Activated naive CD4-positive, alpha-beta T cell treated with anti-CD3 and anti-CD28 coated beads, Interleukin-2, amount 50 U/mL, for 72 hours (primary cell): ENCODE results near the gene NATD1. TPM values are rescaled to one million over a fixed set of nuclear protein-coding genes. Genes with fewer than 3 reads are reported as not detected.
"Not testable (repeated sequence)": the region's sequence is repeated elsewhere in the genome, so short reads cannot be mapped to it uniquely, and the experiment has no call there.

ENCODE experiments used
- ATAC-seq, 2 donors: fragments of 150-1000 bp; cut with Tn5 transposase; 2 replicates each; pipeline ENCODE4 v1.10.0; 2021; ENCODE audit warnings: mild to moderate bottlenecking in 2 of 2, moderate library complexity in 2 of 2
- DNase-seq, 2 donors: peaks; one replicate each; pipeline ENCODE4 v3.0.0; 2021 to 2022; ENCODE audit warnings: low spot score in 2 of 2
- H3K27ac Mint-ChIP-seq, 2 donors: one replicate each; pipeline ENCODE4 v1.8.0; 2022; ENCODE audit warnings: mild to moderate bottlenecking in 2 of 2, mixed read lengths in 2 of 2
- H3K36me3 Mint-ChIP-seq, 2 donors: one replicate each; pipeline ENCODE4 v1.8.0; 2022; ENCODE audit warnings: mixed read lengths in 2 of 2
- H3K9me3 Mint-ChIP-seq, 2 donors: one replicate each; pipeline ENCODE4 v1.8.0; 2022; ENCODE audit warnings: mixed read lengths in 2 of 2
- total RNA-seq, 2 donors: library from RNA; stranded (reverse); gene quantifications; one replicate each; pipeline ENCODE4 v1.2.3, GENCODE V29; 2022

The NATD1 gene
- total RNA-seq, 2 donors from 2014 or later = 2.6 to 2.9 TPM

DNA sequence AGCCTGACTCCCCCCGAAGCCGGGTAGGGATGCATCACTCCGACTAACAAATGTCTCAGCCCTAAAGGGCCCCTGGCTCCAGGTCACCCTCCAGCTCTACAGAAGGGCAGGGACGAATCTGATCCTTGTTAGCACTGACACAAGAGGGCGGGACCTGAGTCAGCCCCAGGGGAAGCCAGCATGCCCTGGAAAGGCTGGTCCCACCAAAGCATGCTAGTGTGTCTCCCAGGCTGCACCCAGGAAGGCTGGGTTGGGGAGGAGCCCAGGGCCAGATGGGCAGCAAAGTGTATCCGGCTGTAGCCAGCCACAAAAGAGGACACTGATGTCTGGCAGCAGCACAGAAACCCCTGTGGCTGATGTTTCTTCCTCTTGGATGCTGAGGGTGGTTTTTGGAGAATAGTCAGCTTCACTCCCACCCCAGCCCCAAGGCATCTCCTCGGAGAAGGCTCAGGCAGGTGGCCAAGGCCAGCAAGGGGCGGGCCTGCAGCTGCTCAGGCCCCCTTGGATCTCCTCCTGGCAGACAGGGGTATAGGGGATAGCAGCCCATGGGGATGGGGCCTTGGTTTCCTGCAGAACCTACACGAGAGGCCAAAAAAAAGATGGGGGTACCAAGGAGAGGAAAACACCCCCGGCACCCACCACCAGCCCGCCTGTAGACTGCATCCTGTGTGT is 11.0 kb downstream of the NATD1 start:
- no peak for ATAC-seq
- Mint-ChIP-seq H3K36me3 (no peaks in the 10 kb centered on the region), H3K27ac (no peak overlapping the region), H3K9me3 (no peaks in the 10 kb centered on the region)
- DNase-seq = no peak

- H3K9me3 Mint-ChIP-seq = no peaks in the 10 kb centered on the region
- DNase-seq (no peak), ATAC-seq (no peak)
- no peaks in the 10 kb centered on the region for H3K36me3 Mint-ChIP-seq
- no peak overlapping the region for H3K27ac Mint-ChIP-seq
Observed at GRCh38 chr17:21241564-21241963, 11.6 kb downstream of the NATD1 start.

- Mint-ChIP-seq H3K9me3 (no peaks in the 10 kb centered on the region), H3K27ac (no peak overlapping the region), H3K36me3 (no peaks in the 10 kb centered on the region)
- ATAC-seq (no peak), DNase-seq (no peak)
Observed at GRCh38 chr17:21240369-21241055, 12.7 kb downstream of the NATD1 start.

- Mint-ChIP-seq H3K9me3 (no peaks in the 10 kb centered on the region), H3K36me3 (no peaks in the 10 kb centered on the region), H3K27ac (no peak overlapping the region)
- DNase-seq (no peak), ATAC-seq (peak in 1 of 2 donors; percentile 35)
Observed at GRCh38 chr17:21239680-21240368, 13.4 kb downstream of the NATD1 start.

GRCh38 chr17:21235921-21236320 is 17.3 kb downstream of the NATD1 start:
- ATAC-seq = no peak
- H3K9me3 Mint-ChIP-seq = peaks cover 8 to 9% of the 10 kb centered on the region in 2 donors
- no peak for DNase-seq
- H3K36me3 Mint-ChIP-seq = peaks cover 9 to 10% of the 10 kb centered on the region in 2 donors
- H3K27ac Mint-ChIP-seq = no peak overlapping the region

DNA sequence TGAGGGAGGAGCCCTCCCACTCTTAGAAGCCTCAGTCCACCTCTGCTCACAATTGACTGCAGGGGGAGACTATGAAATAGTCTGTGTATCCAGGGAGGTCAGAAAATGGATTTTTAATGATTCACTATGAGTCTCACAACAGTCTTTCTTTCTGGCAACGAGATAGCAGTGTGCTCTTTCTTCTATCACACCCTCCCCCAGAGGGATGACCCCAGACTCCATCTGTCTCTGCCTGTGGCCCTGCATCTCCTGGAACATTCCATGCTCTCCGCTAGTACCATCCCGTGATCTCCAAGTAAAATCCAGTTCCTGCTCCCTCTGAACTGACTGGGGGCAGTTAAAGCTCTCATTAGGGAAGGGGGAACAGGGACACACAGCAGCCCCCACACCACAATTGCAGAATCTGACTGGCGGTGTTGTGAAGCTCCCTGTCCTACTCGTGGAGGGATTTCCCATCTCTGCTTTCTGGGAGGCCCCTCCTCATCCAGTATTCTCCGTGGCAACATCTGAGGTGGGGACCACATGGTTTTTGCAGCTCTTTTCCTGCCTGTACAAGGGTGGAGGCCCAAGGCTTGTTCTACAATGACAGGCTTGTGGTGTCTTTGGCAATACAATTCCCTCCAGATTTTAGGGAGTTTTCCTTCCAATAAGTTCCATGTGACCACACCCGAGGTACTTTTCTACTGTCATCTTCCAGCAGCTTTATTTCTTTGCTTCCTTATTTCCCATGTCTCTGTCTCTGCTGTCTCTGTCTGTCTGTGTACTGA is 19.4 kb downstream of the NATD1 start:
- Mint-ChIP-seq H3K27ac (no peak overlapping the region), H3K36me3 (peaks cover 9 to 10% of the 10 kb centered on the region in 2 donors), H3K9me3 (peaks cover 8 to 9% of the 10 kb centered on the region in 2 donors)
- no peak for DNase-seq
- no peak for ATAC-seq

DNA sequence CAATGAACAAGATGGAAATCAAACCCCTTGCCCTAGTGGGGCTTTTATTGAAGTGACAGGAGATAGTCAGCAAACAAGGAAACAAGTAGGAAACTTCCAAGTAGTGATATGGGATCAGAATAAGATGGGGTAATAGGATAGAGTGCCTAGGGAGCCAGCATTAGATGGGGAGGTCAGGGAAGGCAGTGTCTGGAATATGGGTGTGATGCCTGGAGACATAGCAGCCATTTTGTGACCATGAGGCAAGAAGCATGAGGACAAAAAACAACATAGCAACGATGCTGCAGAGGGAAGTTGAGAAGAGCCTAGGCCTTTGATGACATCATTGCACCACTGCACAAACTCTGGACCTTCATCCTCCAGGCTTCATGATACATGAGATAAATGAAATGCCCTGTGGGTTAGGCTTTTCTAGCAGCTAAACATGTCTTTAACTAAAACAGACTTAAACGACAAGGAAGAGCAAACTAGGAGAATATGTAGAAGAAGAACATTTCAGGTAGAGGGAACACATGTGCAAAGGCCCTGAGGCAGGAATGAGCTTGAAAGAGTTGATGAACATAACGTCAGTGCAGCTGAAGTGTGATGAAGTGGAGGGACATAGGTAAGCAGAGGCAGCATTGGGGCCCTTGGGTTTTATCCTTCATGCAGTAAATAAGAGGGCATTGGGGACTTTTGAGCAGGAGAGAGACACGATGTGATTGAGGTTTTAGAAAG is 21.0 kb downstream of the NATD1 start:
- no peak for ATAC-seq

GRCh38 chr17:21231533-21231932 is 21.7 kb downstream of the NATD1 start:
- no peak for DNase-seq
- peaks cover 9 to 10% of the 10 kb centered on the region in 2 donors for H3K36me3 Mint-ChIP-seq
- H3K9me3 Mint-ChIP-seq = peaks cover 8 to 9% of the 10 kb centered on the region in 2 donors
- no peak overlapping the region for H3K27ac Mint-ChIP-seq
- ATAC-seq = no peak

More for the DNA sequence above, 21.0 kb downstream of the NATD1 start:
- DNase-seq = no peak
- Mint-ChIP-seq H3K36me3 (peaks cover 9 to 10% of the 10 kb centered on the region in 2 donors), H3K27ac (peak overlapping the region in 1 of 2 donors; percentile 66), H3K9me3 (peaks cover 8 to 9% of the 10 kb centered on the region in 2 donors)

DNA sequence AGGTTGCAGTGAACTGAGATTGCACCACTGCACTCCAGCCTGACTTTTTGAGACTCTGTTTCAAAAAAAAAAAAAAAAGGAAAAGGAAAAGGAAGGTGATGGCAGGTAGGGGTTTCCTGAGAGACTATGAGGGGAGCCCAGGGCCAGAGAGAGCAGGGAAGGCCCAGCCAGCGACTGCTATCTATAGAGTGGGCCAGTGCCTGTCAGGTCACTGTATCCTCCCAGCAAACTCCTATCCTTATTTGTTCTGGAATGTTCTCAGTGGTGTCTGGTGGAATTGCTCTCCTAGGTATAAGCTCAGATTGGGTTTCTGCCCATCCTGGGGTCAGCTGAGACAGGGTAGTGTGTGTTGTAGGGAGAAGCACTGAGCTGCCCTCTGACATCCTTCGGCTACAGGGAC is 24.4 kb downstream of the NATD1 start:
- Mint-ChIP-seq H3K27ac (no peak overlapping the region), H3K9me3 (peaks cover 8 to 9% of the 10 kb centered on the region in 2 donors), H3K36me3 (peaks cover 9 to 10% of the 10 kb centered on the region in 2 donors)
- DNase-seq (no peak), ATAC-seq (no peak)

GRCh38 chr17:21228111-21228510 is 25.1 kb downstream of the NATD1 start:
- DNase-seq = no peak
- no peak for ATAC-seq

GRCh38 chr17:21227277-21227676 is 25.9 kb downstream of the NATD1 start:
- peak overlapping the region in 1 of 2 donors; percentile 6 for H3K27ac Mint-ChIP-seq
- H3K9me3 Mint-ChIP-seq, DNase-seq, H3K36me3 Mint-ChIP-seq, ATAC-seq: not testable (repeated sequence)

More at GRCh38 chr17:21228111-21228510, 25.1 kb downstream of the NATD1 start:
- Mint-ChIP-seq H3K9me3 (peaks cover 8 to 9% of the 10 kb centered on the region in 2 donors), H3K36me3 (peaks cover 9 to 10% of the 10 kb centered on the region in 2 donors), H3K27ac (peak overlapping the region; percentile 6 to 61)

DNA sequence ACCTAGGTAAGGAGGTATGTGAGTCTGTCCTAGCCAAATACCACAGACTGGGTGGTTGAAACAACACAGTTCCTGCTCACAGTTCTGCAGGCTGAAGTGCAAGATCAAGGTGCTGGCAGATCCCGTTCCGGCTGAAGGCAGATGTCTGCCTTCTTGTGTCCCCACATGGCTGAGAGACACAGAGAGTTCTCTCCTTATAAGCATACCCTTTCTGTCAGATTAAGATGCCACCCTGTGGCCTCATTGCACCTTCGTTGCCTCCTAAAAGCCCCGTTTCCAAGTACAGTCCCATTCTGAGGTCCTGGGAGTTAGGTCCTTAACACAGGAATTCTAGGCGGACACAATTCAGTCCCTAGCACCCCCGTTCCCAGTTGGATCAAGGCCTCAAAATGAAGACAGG is 30.1 kb downstream of the NATD1 start:
- peak overlapping the region in 1 of 2 donors; percentile 69 for H3K27ac Mint-ChIP-seq
- no peaks in the 10 kb centered on the region for H3K9me3 Mint-ChIP-seq
- peaks cover 0 to 13% of the 10 kb centered on the region in 2 donors for H3K36me3 Mint-ChIP-seq
- DNase-seq = no peak
- no peak for ATAC-seq

DNA sequence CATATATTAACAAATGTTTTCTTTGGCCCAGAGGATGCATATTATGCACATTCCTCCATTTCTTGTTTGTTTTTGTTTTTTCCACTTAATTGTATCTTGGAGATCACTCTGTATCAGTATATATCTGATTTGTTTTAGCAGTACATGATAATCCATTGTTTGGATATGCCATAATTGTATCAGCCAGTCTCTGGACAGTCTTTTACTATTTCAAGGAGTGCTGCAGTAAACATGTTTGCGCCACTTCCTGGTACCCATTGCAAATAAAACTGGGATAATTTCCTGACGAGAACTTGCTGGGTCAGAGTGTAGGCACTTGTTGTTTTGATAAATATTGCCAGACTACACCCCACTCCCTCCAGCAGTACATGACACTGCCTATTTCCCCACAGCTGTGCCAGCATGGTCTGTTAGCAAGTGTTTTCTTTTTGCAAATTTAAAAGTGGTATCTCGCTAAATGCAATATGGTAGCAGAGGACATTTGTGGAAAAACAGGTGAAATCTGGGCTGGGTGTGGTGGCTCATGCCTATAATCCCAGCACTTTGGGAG is 34.3 kb downstream of the NATD1 start:
- DNase-seq = no peak
- Mint-ChIP-seq H3K27ac (no peak overlapping the region), H3K9me3 (no peaks in the 10 kb centered on the region), H3K36me3 (peaks cover 21 to 26% of the 10 kb centered on the region in 2 donors)
- no peak for ATAC-seq

- peaks cover 29 to 31% of the 10 kb centered on the region in 2 donors for H3K36me3 Mint-ChIP-seq
- H3K27ac Mint-ChIP-seq = peak overlapping the region in 1 of 2 donors; percentile 68
- DNase-seq = peak in 1 of 2 donors; percentile 30
Observed at GRCh38 chr17:21218101-21218500, 35.1 kb downstream of the NATD1 start.

GRCh38 chr17:21217346-21217745 is 35.9 kb downstream of the NATD1 start:
- no peaks in the 10 kb centered on the region for H3K9me3 Mint-ChIP-seq
- H3K27ac Mint-ChIP-seq = peak overlapping the region in 1 of 2 donors; percentile 68
- H3K36me3 Mint-ChIP-seq = peaks cover 35 to 38% of the 10 kb centered on the region in 2 donors
- no peak for ATAC-seq
- DNase-seq = no peak

More at GRCh38 chr17:21218101-21218500, 35.1 kb downstream of the NATD1 start:
- no peaks in the 10 kb centered on the region for H3K9me3 Mint-ChIP-seq
- peak in 1 of 2 donors; percentile 21 for ATAC-seq
